Fibroblast of lung (primary cell): ENCODE results near the gene MMRN2. TPM values are rescaled to one million over a fixed set of nuclear protein-coding genes. Genes with fewer than 3 reads are reported as not detected.

ENCODE experiments used
- DNase-seq, 2 donors: peaks; one replicate each; pipeline versions ENCODE4 v3.0.0 to v3.0.0-alpha.2; 2010; ENCODE audit warnings: low read depth in 2 of 2
- H2AFZ ChIP-seq: 2 replicates; pipeline ENCODE4 v1.5.1; 2012; ENCODE audit warnings: low read length, control low read depth, inconsistent platforms
- H3K27ac ChIP-seq: 2 replicates; pipeline ENCODE4 v1.5.1; 2011; ENCODE audit warnings: low read length, control low read depth; ENCODE audit not compliant: insufficient read depth
- H3K27me3 ChIP-seq: 2 replicates; pipeline ENCODE4 v1.5.1; 2011; ENCODE audit warnings: mild to moderate bottlenecking, low read length; ENCODE audit not compliant: control insufficient read depth, insufficient read depth
- H3K36me3 ChIP-seq: 2 replicates; pipeline ENCODE4 v1.5.1; 2011; ENCODE audit warnings: low read length; ENCODE audit not compliant: control insufficient read depth, insufficient read depth
- H3K4me1 ChIP-seq: 2 replicates; pipeline ENCODE4 v1.5.1; 2011; ENCODE audit warnings: low read length; ENCODE audit not compliant: control insufficient read depth, insufficient read depth; ENCODE audit errors: extremely low read depth
- H3K4me2 ChIP-seq: 2 replicates; pipeline ENCODE4 v1.5.1; 2011; ENCODE audit warnings: low read length, control low read depth; ENCODE audit not compliant: insufficient read depth; ENCODE audit errors: extremely low read depth
- H3K4me3 ChIP-seq, 4 experiments: fragments of 200-600 bp in 1 of 4; sonication (generic) in 1 of 4; replicated peaks in 1 of 4; 2 replicates each; pipeline ENCODE4 v1.5.1; 2011 to 2016; ENCODE audit warnings: low read length in 4 of 4, low read depth in 3 of 4, mild to moderate bottlenecking in 3 of 4, control low read depth in 2 of 4, inconsistent platforms in 1 of 4, mixed read lengths in 1 of 4; ENCODE audit not compliant: insufficient read depth in 1 of 4; ENCODE audit errors: control extremely low read depth in 1 of 4
- H3K79me2 ChIP-seq: 2 replicates; pipeline ENCODE4 v1.5.1; 2012; ENCODE audit warnings: mild to moderate bottlenecking, low read length, inconsistent platforms; ENCODE audit not compliant: control insufficient read depth, insufficient read depth
- H3K9ac ChIP-seq: 2 replicates; pipeline ENCODE4 v1.5.1; 2011; ENCODE audit warnings: mild to moderate bottlenecking, low read length, control low read depth; ENCODE audit not compliant: insufficient read depth
- H3K9me3 ChIP-seq: 2 replicates; pipeline ENCODE4 v1.5.1; 2012; ENCODE audit warnings: low read depth, low read length; ENCODE audit not compliant: control insufficient read depth, insufficient read depth
- H4K20me1 ChIP-seq: 2 replicates; pipeline ENCODE4 v1.5.1; 2011; ENCODE audit warnings: low read length; ENCODE audit not compliant: control insufficient read depth, insufficient read depth; ENCODE audit errors: extremely low read depth
- EZH2 ChIP-seq: IDR thresholded peaks from 2 replicates; pipeline ENCODE4 v1.5.1; 2012; ENCODE audit warnings: low read length, control low read depth, mild to moderate bottlenecking; ENCODE audit errors: missing control alignments
- polyA plus RNA-seq, 2 donors: library from polyadenylated mRNA; depleted of rRNA in 1 of 2; stranded (reverse) in 1 of 2; unstranded in 1 of 2; fragments of >200 nt; gene quantifications; 2 replicates each; pipeline ENCODE4 v1.2.1, GENCODE V29; 2011 to 2012; ENCODE audit warnings: missing spikeins in 1 of 2
- total RNA-seq: library from RNA; depleted of rRNA; stranded (reverse); fragments of >200 nt; gene quantifications from 2 replicates; pipeline ENCODE4 v1.2.1, GENCODE V29; 2014
- TF ChIP-seq, protein P1 (sequence below), 2 donors: IDR thresholded peaks in 1 of 2; conservative IDR thresholded peaks in 1 of 2; 1 replicate in 1 of 2; 2 replicates in 1 of 2; pipeline ENCODE4 v1.5.1; 2011 to 2012; ENCODE audit warnings: low read length in 2 of 2, control low read depth in 1 of 2, inconsistent platforms in 1 of 2, low read depth in 1 of 2, mild to moderate bottlenecking in 1 of 2

The MMRN2 gene
- total and polyA plus RNA-seq, 2 donors (not counting 1 experiment from before 2014, with no cell fraction given): 1.5 to 2.1 TPM

GRCh38 chr10:86889997-86890396 is 67.4 kb downstream of the MMRN2 start:
- no peak overlapping the region for H2AFZ ChIP-seq
- TF ChIP-seq, protein P1, sequence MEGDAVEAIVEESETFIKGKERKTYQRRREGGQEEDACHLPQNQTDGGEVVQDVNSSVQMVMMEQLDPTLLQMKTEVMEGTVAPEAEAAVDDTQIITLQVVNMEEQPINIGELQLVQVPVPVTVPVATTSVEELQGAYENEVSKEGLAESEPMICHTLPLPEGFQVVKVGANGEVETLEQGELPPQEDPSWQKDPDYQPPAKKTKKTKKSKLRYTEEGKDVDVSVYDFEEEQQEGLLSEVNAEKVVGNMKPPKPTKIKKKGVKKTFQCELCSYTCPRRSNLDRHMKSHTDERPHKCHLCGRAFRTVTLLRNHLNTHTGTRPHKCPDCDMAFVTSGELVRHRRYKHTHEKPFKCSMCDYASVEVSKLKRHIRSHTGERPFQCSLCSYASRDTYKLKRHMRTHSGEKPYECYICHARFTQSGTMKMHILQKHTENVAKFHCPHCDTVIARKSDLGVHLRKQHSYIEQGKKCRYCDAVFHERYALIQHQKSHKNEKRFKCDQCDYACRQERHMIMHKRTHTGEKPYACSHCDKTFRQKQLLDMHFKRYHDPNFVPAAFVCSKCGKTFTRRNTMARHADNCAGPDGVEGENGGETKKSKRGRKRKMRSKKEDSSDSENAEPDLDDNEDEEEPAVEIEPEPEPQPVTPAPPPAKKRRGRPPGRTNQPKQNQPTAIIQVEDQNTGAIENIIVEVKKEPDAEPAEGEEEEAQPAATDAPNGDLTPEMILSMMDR (conservative IDR thresholded peaks at IDR 0.05 in 1 of 2, IDR thresholded peaks at IDR 0.05 in 1 of 2; ENCODE audit: low read depth in 1 of 2, low read length in 2 of 2): no peak
- no peak for TF ChIP-seq EZH2
- H3K9me3 ChIP-seq: no peaks in the 10 kb centered on the region
- H3K9ac ChIP-seq: no peak overlapping the region
- no peaks in the 10 kb centered on the region for H3K4me1 ChIP-seq
- no peak overlapping the region for H3K4me2 ChIP-seq
- no peak for DNase-seq
- no peak overlapping the region for H3K27ac ChIP-seq
- no peaks in the 10 kb centered on the region for H4K20me1 ChIP-seq
- no peak overlapping the region for H3K4me3 ChIP-seq
- peaks cover 2% of the 10 kb centered on the region for H3K36me3 ChIP-seq
- no peaks in the 10 kb centered on the region for H3K27me3 ChIP-seq
- no peaks in the 10 kb centered on the region for H3K79me2 ChIP-seq

GRCh38 chr10:86888585-86889381 is 68.6 kb downstream of the MMRN2 start:
- no peaks in the 10 kb centered on the region for H3K79me2 ChIP-seq
- TF ChIP-seq, protein P1 (conservative IDR thresholded peaks at IDR 0.05 in 1 of 2, IDR thresholded peaks at IDR 0.05 in 1 of 2; ENCODE audit: low read depth in 1 of 2, low read length in 2 of 2): no peak
- TF ChIP-seq EZH2: no peak
- DNase-seq: peak; percentile 45 to 68
- peaks cover 2% of the 10 kb centered on the region for H3K36me3 ChIP-seq
- H2AFZ ChIP-seq: no peak overlapping the region
- no peak overlapping the region for H3K9ac ChIP-seq
- H4K20me1 ChIP-seq: no peaks in the 10 kb centered on the region
- H3K4me3 ChIP-seq: no peak overlapping the region
- no peak overlapping the region for H3K27ac ChIP-seq
- no peaks in the 10 kb centered on the region for H3K27me3 ChIP-seq
- H3K4me1 ChIP-seq: no peaks in the 10 kb centered on the region
- no peaks in the 10 kb centered on the region for H3K9me3 ChIP-seq
- peak overlapping the region; percentile 26 for H3K4me2 ChIP-seq

Other genes starting within 250 kb of the MMRN2 start
- gene BMPR1A, start 201.0 kb downstream of the MMRN2 start, total RNA-seq: 53.7 and 61.8 TPM in 2 replicates
- gene BMPR1A, start 201.0 kb downstream of the MMRN2 start, polyA plus RNA-seq: 49.1 and 52.8 TPM in 2 replicates
- 8.7 and 21.3 TPM in 2 replicates for gene SNCG, start 984 bp upstream of the MMRN2 start, total RNA-seq
- 34.4 and 47.4 TPM in 2 replicates for gene SNCG, start 984 bp upstream of the MMRN2 start, polyA plus RNA-seq
- 119 and 142 TPM in 2 replicates for gene ADIRF, start 10.9 kb upstream of the MMRN2 start, total RNA-seq
- gene ADIRF, start 10.9 kb upstream of the MMRN2 start, polyA plus RNA-seq: 39.4 and 172 TPM in 2 replicates
- gene FAM25A, start 62.7 kb upstream of the MMRN2 start, total RNA-seq: not detected in 2 replicates
- not detected in 2 replicates for gene FAM25A, start 62.7 kb upstream of the MMRN2 start, polyA plus RNA-seq
- 286 and 327 TPM in 2 replicates for gene GLUD1, start 137.2 kb upstream of the MMRN2 start, total RNA-seq
- gene GLUD1, start 137.2 kb upstream of the MMRN2 start, polyA plus RNA-seq: 130 and 146 TPM in 2 replicates
- 21.6 and 26.2 TPM in 2 replicates for gene SHLD2, start 137.6 kb upstream of the MMRN2 start, total RNA-seq
- 20.3 and 26.3 TPM in 2 replicates for gene SHLD2, start 137.6 kb upstream of the MMRN2 start, polyA plus RNA-seq